Measurements from ENCODE around the gene CACNA2D3. TPM values are rescaled to one million over a fixed set of nuclear protein-coding genes. Genes with fewer than 3 reads are reported as not detected.

CACNA2D3 gene
- total RNA-seq, 2 experiments from 2014 or later = not detected

DNA sequence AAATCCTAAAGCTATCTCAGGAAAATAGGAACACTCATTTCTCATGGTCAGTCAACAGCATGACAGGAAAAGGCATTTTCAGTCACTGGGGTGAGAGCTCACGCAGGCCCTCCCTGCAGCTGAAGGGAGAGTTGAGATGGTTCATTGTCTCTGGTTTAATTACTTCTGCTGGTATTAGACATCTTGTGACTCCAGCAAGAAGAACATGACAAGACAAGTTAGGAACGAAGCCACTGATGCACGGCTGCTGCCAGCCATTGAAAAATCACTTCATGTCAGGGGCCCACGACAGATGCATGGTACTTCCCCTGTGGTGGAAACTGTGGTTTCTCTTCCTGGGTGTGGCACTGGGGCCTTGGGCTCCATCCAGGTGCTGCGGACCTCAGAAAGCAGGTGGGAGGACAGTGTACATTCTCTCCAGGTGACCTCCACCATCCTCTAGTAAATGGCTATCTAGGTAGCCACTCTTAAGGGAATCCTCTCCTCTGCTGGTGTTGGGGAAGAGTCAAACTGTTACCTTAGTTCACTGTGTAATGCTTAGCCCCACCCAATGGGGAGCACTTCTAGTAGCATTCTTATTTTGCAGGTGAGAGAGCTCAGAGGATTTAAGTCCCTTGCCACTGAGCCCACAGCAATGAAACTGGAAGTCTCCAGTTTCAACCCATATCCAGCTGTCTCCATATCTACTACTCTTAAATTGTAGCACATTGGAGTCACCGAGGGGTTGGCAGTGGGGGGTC, 531.3 kb downstream of the CACNA2D3 start:
- Mint-ChIP-seq H3K36me3 (no peaks in the 10 kb centered on the region), H3K4me3 (no peak overlapping the region), H3K27ac (no peak overlapping the region), H3K4me1 (ENCODE audit: low read depth) (no peaks in the 10 kb centered on the region), H3K27me3 (peaks cover 2% of the 10 kb centered on the region), H3K9me3 (peaks cover 17% of the 10 kb centered on the region)
- POLR2A ChIA-PET = no interaction called here
- DNase-seq = no peak
- CTCF ChIA-PET = no interaction called here
- intact Hi-C loops (cut with micrococcal nuclease) = no loop called here

DNA sequence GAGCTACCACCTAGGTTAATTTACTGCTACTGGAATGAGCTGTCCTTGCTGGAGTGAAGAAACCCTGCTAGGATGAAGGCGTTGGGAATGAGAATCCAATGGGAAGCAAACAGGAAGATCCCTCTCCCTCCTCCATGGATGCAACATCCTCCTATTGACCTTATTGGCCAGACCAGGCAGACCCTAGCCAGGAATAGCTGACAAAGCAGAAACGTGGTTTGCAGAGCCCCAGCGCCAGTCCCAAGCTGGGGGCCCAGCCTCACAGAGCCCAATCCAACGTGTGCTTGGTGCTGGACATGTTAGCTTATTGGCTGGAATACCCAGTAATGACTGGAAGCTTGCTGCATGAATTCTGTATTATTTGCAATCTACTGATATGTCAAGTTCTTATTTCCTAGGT, 532.4 kb downstream of the CACNA2D3 start:
- no peaks in the 10 kb centered on the region for H3K36me3 Mint-ChIP-seq
- H3K27ac Mint-ChIP-seq = no peak overlapping the region
- H3K4me3 Mint-ChIP-seq = no peak overlapping the region
- no peaks in the 10 kb centered on the region for H3K4me1 Mint-ChIP-seq (ENCODE audit: low read depth)
- POLR2A ChIA-PET = no interaction called here
- peaks cover 2% of the 10 kb centered on the region for H3K27me3 Mint-ChIP-seq
- H3K9me3 Mint-ChIP-seq = peaks cover 10% of the 10 kb centered on the region
- CTCF ChIA-PET = no interaction called here
- no peak for DNase-seq
- intact Hi-C loops (cut with micrococcal nuclease) = no loop called here

DNA sequence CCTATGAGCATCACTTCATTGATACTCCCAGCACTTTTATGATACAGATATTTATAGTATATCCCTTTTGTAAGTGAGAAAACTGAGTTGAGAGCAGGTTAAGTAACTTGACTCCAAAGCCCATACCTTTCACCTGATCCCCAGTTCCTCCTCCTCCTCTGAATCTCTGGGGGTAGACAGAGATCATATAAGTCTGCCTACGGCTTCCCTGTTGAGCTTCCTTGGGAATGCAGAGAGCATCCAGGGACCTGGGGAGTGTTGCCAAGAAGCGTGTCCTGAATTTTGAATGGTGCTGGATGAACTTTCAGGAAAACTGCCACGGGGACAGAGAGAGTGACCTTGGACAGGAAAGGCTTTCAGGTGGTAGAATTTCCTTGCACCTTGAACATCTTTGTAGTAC, 537.0 kb downstream of the CACNA2D3 start:
- H3K27me3 Mint-ChIP-seq = no peaks in the 10 kb centered on the region
- H3K4me3 Mint-ChIP-seq = no peak overlapping the region
- intact Hi-C loops (cut with micrococcal nuclease) = no loop called here
- DNase-seq = no peak
- no peaks in the 10 kb centered on the region for H3K4me1 Mint-ChIP-seq (ENCODE audit: low read depth)
- H3K27ac Mint-ChIP-seq = no peak overlapping the region
- ChIA-PET CTCF (no interaction called here), POLR2A (no interaction called here)
- H3K9me3 Mint-ChIP-seq = no peaks in the 10 kb centered on the region
- H3K36me3 Mint-ChIP-seq = no peaks in the 10 kb centered on the region

DNA sequence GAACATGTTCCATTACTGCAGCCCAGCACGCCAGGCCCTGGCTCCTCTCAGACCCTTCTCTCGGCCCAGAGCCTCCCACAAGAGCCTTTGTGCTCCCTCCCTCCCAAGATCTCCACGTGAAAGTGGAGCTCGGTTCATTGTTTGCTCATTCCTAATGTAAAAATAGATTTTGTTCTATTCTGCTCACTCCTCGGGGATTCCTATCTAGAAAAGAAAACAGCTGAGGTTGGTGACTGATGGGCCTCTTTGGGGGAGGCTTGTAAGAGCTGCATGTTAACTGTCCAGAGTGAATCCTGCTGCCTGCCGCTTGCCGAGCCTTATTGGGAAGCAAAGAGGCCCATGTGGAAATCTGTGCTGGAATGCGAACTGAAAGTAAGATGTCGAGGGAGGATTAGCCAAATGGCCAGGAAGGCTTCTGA, 538.4 kb downstream of the CACNA2D3 start:
- no peak overlapping the region for H3K27ac Mint-ChIP-seq
- CTCF ChIA-PET = no interaction called here
- intact Hi-C loops (cut with micrococcal nuclease) = no loop called here
- no peak for DNase-seq
- no peaks in the 10 kb centered on the region for H3K36me3 Mint-ChIP-seq
- POLR2A ChIA-PET = no interaction called here
- no peaks in the 10 kb centered on the region for H3K9me3 Mint-ChIP-seq
- H3K4me1 Mint-ChIP-seq (ENCODE audit: low read depth) = no peaks in the 10 kb centered on the region
- H3K27me3 Mint-ChIP-seq = no peaks in the 10 kb centered on the region
- H3K4me3 Mint-ChIP-seq = no peak overlapping the region

DNA sequence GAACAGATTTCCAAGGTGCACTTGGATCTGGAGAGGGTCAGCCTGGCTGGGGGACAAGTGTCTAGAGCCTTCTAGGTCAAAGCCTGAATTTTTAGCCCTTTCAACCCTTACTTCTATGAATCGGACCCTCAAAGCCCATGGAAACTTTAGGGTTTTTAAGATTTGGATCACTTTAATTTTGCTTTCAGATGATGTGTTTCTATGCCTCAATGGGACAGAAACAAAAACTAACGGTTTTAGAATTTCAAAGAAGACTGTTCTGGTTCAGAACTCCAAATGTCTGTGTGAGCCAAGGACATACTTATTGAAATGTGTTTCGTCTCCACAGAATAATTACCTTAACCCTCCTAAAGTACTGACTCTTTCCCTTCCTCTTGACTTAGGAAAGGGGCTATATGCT, 538.8 kb downstream of the CACNA2D3 start:
- Mint-ChIP-seq H3K4me1 (ENCODE audit: low read depth) (no peaks in the 10 kb centered on the region), H3K36me3 (no peaks in the 10 kb centered on the region), H3K4me3 (no peak overlapping the region), H3K27me3 (no peaks in the 10 kb centered on the region), H3K27ac (no peak overlapping the region), H3K9me3 (no peaks in the 10 kb centered on the region)
- no peak for DNase-seq
- POLR2A ChIA-PET = no interaction called here
- intact Hi-C loops (cut with micrococcal nuclease) = no loop called here
- CTCF ChIA-PET = no interaction called here

DNA sequence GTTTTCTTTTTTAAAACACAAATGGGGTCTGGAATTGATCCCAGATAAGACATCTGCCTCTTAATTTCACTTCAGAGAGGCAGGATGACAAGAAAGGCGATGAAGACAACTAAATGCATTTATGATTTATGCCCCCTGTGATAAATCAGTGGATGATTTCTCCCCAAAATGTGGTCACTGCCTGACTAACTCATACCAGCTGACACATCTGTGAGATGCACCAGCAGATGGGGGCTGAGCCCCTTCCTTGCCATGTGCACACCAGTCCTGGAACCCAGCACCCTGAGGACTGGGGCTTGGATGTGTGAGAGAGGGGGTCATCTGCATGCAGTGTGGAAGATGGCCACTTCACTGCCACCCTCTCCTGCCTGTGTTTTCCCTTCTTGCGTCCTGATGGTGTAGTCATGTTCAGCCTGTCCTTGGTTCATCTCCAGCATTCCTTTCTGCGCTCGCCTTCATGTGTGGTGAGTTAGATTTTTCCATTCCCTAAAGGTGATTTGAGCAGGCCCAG, 541.2 kb downstream of the CACNA2D3 start:
- Mint-ChIP-seq H3K36me3 (no peaks in the 10 kb centered on the region), H3K9me3 (no peaks in the 10 kb centered on the region), H3K4me3 (no peak overlapping the region), H3K27me3 (no peaks in the 10 kb centered on the region), H3K4me1 (ENCODE audit: low read depth) (no peaks in the 10 kb centered on the region), H3K27ac (no peak overlapping the region)
- intact Hi-C loops (cut with micrococcal nuclease) = no loop called here
- POLR2A ChIA-PET = no interaction called here
- DNase-seq = no peak
- CTCF ChIA-PET = no interaction called here

DNA sequence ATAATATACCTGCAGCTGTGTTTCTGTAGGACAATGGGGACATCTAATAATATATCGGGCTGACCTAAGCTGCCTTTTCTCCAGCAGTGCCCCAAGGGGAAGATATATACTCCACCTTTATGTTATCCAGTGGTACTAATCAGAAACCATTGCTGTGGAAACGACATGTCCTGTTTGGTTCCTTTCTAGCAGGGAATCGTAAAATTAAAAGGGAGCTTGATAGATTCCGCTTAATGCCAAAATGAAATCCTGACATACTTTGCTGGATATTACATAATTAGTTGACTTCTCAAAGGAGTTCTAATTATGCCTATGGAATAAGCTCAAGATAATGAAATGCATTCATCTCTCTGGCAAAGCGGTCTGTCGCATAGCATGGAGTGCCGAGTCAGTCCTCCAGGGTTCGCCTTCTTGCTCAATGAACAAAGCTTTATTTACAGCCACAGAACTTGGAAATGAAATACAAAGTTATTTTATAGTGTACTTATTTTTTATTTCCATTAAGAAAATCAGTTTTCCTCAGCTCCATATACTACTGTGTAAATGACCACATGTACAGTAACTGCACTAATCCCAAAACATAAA, 542.8 kb downstream of the CACNA2D3 start:
- no peaks in the 10 kb centered on the region for H3K9me3 Mint-ChIP-seq
- H3K27ac Mint-ChIP-seq = no peak overlapping the region
- intact Hi-C loops (cut with micrococcal nuclease) = no loop called here
- H3K4me3 Mint-ChIP-seq = no peak overlapping the region
- no peaks in the 10 kb centered on the region for H3K36me3 Mint-ChIP-seq
- ChIA-PET CTCF (no interaction called here), POLR2A (no interaction called here)
- DNase-seq = no peak
- no peaks in the 10 kb centered on the region for H3K27me3 Mint-ChIP-seq
- no peaks in the 10 kb centered on the region for H3K4me1 Mint-ChIP-seq (ENCODE audit: low read depth)

DNA sequence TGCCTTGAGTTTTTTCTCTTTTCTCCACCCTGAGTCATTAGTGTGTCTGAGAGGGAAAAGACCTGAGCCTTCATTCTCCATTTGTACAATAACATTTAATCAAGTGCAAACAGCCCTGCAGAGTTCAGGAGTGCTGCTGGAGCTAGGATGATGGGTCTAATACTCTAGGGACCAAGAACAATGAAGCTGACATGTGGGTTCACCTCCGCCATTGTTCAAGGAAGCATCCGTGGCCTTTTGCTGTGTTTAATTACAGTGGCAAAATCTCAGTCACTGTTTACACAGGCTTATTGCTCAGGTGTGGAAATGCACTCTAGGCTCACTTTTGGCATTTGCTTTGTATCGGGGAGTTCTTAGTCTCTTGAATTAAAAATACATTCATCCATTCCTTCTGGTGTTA, 545.9 kb downstream of the CACNA2D3 start:
- H3K9me3 Mint-ChIP-seq = no peaks in the 10 kb centered on the region
- CTCF ChIA-PET = no interaction called here
- H3K4me3 Mint-ChIP-seq = no peak overlapping the region
- H3K4me1 Mint-ChIP-seq (ENCODE audit: low read depth) = no peaks in the 10 kb centered on the region
- DNase-seq = no peak
- POLR2A ChIA-PET = no interaction called here
- H3K36me3 Mint-ChIP-seq = no peaks in the 10 kb centered on the region
- no peak overlapping the region for H3K27ac Mint-ChIP-seq
- no peaks in the 10 kb centered on the region for H3K27me3 Mint-ChIP-seq
- intact Hi-C loops (cut with micrococcal nuclease) = no loop called here

DNA sequence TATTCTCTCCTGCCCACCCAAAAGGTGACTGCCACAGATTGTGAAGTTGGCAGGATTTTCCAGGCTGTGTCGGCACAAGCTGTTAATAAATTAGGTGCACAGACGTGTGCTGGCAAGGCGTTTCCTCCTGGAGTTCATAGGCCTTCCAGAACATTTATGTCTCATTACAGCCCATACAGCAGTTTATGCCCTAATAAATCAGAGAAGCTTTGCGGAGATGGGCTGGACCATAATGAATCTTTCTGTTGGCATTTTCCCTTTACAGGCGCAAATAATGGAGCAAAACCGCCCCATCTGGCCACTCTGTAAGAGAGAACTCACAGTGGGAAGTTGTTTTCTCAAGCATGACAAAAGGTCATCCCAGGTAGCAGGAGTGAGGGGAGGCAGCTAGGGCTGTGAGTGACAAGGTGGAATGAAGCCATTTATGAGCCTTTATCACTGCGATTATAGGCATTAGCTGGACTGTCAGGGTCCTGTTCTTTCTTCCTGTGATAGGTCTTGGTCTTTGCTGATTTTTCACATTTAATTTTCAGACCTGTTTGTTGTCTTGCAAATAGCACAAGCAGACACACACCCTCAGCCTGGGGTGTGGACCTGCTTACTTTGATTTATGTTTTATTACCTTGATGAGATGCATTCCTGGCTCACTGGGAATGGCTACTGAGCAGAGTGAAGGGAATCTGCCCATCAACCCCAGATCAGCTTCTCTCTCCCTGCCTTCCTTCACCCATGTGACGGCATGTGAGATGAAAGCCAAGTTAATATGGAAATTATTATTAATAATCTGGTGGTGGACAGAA, 548.0 kb downstream of the CACNA2D3 start:
- intact Hi-C loops (cut with micrococcal nuclease) = no loop called here
- H3K4me3 Mint-ChIP-seq = no peak overlapping the region
- CTCF ChIA-PET = no interaction called here

DNA sequence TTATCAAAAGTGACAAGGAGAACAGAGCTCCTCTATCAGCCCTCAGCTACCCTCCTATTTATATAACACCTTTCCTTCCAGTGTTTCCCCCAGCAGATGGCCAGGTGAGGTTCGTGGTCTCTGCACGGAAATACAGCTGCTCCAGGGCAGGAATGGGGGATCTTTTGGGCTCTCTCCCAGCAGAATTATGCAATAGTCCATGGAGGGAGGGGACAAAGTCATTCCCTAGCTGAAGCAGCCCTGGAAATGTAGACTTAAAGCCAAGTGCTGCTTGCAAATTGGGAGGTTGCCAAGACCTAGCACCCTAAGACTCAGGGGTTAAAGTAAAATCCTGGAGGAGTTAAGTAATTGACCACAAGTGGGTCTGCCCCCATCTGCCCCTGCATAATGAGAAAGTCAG, 549.2 kb downstream of the CACNA2D3 start:
- no peak for DNase-seq
- Mint-ChIP-seq H3K4me1 (ENCODE audit: low read depth) (no peaks in the 10 kb centered on the region), H3K27me3 (no peaks in the 10 kb centered on the region), H3K36me3 (no peaks in the 10 kb centered on the region), H3K27ac (no peak overlapping the region), H3K9me3 (no peaks in the 10 kb centered on the region), H3K4me3 (no peak overlapping the region)
- CTCF ChIA-PET = no interaction called here
- intact Hi-C loops (cut with micrococcal nuclease) = no loop called here
- POLR2A ChIA-PET = no interaction called here

More for the DNA sequence above, 548.0 kb downstream of the CACNA2D3 start:
- Mint-ChIP-seq H3K27ac (no peak overlapping the region), H3K9me3 (no peaks in the 10 kb centered on the region), H3K36me3 (no peaks in the 10 kb centered on the region), H3K4me1 (ENCODE audit: low read depth) (no peaks in the 10 kb centered on the region), H3K27me3 (no peaks in the 10 kb centered on the region)
- no peak for DNase-seq
- POLR2A ChIA-PET = no interaction called here

DNA sequence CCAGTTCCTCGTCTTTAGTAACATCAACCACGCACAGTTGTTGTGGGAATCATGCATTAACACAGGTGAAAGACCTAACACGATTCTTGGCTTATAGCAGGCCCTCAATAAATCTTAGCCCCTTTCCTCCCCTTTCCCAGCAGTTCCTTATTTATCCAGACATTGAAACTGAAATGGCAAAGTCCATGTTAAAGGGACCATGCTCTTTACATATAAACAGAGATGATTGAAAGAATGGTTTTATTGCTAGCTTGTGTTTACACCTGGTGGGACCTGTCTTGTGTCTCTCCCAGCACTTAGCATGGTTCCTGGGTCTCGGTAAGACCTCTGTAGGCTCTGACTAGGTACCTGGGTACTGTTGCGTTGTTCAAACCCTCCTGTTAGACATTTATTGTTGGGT, 553.7 kb downstream of the CACNA2D3 start:
- no peaks in the 10 kb centered on the region for H3K9me3 Mint-ChIP-seq
- no peaks in the 10 kb centered on the region for H3K36me3 Mint-ChIP-seq
- CTCF ChIA-PET = no interaction called here
- intact Hi-C loops (cut with micrococcal nuclease) = no loop called here
- no peak overlapping the region for H3K4me3 Mint-ChIP-seq
- H3K27ac Mint-ChIP-seq = no peak overlapping the region
- DNase-seq = no peak
- no peaks in the 10 kb centered on the region for H3K27me3 Mint-ChIP-seq
- H3K4me1 Mint-ChIP-seq (ENCODE audit: low read depth) = no peaks in the 10 kb centered on the region
- POLR2A ChIA-PET = no interaction called here

DNA sequence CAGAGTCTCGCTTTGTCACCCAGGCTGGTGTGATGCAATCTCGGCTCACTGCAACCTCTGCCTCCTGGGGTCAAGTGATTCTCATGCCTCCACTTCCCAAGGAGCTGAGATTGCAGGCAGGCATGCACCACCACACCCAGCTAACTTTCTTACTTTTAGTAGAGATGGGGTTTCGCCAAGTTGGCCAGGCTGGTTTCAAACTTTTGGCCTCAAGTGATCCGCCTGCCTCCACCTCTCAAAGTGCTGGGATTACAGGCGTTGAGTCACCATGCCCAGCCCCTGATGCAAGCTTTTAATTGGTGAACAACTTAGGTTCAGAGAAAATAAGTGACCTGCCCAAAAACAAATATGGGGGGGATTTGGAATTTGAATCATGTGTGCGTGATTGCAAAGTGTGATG, 559.4 kb downstream of the CACNA2D3 start:
- no peak overlapping the region for H3K27ac Mint-ChIP-seq
- no peaks in the 10 kb centered on the region for H3K27me3 Mint-ChIP-seq
- POLR2A ChIA-PET = no interaction called here
- intact Hi-C loops (cut with micrococcal nuclease) = no loop called here
- H3K4me3 Mint-ChIP-seq = no peak overlapping the region
- peaks cover 4% of the 10 kb centered on the region for H3K9me3 Mint-ChIP-seq
- H3K36me3 Mint-ChIP-seq = no peaks in the 10 kb centered on the region
- no peak for DNase-seq
- no peaks in the 10 kb centered on the region for H3K4me1 Mint-ChIP-seq (ENCODE audit: low read depth)
- CTCF ChIA-PET = no interaction called here

DNA sequence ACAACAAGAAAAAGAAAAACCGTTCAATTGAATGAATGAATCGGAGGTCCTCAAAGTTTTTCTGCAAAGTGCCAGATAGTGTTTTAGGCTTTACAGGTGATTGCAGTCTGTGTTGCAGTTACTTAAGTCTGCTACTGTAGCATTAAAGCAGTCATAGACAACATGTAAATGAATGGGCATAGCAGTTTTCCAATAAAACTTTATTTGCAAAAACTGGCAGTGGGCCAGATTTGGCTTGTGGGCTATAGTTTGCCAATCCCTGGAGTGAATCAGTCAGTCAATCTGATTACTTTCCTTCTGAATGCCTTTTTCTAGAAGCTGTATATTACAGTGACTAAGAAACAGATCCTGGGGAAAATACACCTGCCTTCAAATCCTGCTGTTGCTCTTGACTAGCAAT, 562.9 kb downstream of the CACNA2D3 start:
- POLR2A ChIA-PET = no interaction called here

More for the DNA sequence above, 562.9 kb downstream of the CACNA2D3 start:
- H3K27ac Mint-ChIP-seq = no peak overlapping the region
- H3K4me3 Mint-ChIP-seq = no peak overlapping the region
- no peaks in the 10 kb centered on the region for H3K36me3 Mint-ChIP-seq
- intact Hi-C loops (cut with micrococcal nuclease) = no loop called here
- DNase-seq = no peak
- CTCF ChIA-PET = no interaction called here
- H3K27me3 Mint-ChIP-seq = no peaks in the 10 kb centered on the region
- peaks cover 4% of the 10 kb centered on the region for H3K9me3 Mint-ChIP-seq
- no peaks in the 10 kb centered on the region for H3K4me1 Mint-ChIP-seq (ENCODE audit: low read depth)

All from activated CD4-positive, alpha-beta memory T cell treated with anti-CD3 and anti-CD28 coated beads for 36 hours (primary cell).